HepG2 (cell line): ENCODE data around the gene COPE. TPM values are rescaled to one million over a fixed set of nuclear protein-coding genes. Genes with fewer than 3 reads are reported as not detected.
A peak's percentile ranks its signal among the peaks of the same experiment; 100 is the strongest.

Source experiments
- ATAC-seq: fragments of 200-7000 bp; cut with Tn5 transposase; 3 replicates; pipeline ENCODE4 v1.9.1; 2020; ENCODE audit warnings: mild to moderate bottlenecking, moderate library complexity
- BruUV-seq: library from RNA; stranded (reverse); fragments of 400-500 nt; replicated peaks from 2 replicates; lab custom pipeline; 2021; lab: Mats Ljungman, UMichigan
- CTCF ChIA-PET: fragments of 300-600 bp; formaldehyde crosslinking; extraction: SDS; loops from one replicate; lab custom pipeline; 2021; ENCODE audit warnings: low total read pairs, inconsistent platforms, low intra/inter-chr PET ratio; lab: Yijun Ruan, JAX
- POLR2A ChIA-PET: fragments of 350-600 bp; sonication (Branson Sonifier 250); formaldehyde crosslinking; loops from one replicate; lab custom pipeline; 2020; ENCODE audit warnings: antibody characterized with exemption, inconsistent platforms; lab: Yijun Ruan, JAX
- DNase-seq: peaks from one replicate; pipeline ENCODE4 v3.0.0-alpha.2; 2015; ENCODE audit warnings: low spot score
- FAIRE-seq: peaks from 3 replicates; lab custom pipeline; 2011; peaks lifted over from hg19 to GRCh38; lab: Jason Lieb, UNC
- H2AFZ ChIP-seq: one replicate; pipeline ENCODE4 v1.6.1; 2011; ENCODE audit warnings: low read length, inconsistent platforms
- H3K27ac ChIP-seq: fragments of 300-600 bp; 3 replicates; pipeline ENCODE4 v1.8.0; 2011; ENCODE audit warnings: mixed run types, mild to moderate bottlenecking, mixed read lengths, low read length, inconsistent platforms; ENCODE audit not compliant: insufficient read depth; ENCODE audit errors: extremely low read length
- H3K27me3 ChIP-seq, 2 experiments: fragments of 200-600 bp in 1 of 2; 2 replicates in 1 of 2; 3 replicates in 1 of 2; pipeline versions ENCODE4 v1.6.0 to v1.8.0; 2011; ENCODE audit warnings: low read length in 2 of 2, mild to moderate bottlenecking in 2 of 2, moderate library complexity in 2 of 2, inconsistent platforms in 1 of 2; ENCODE audit not compliant: insufficient read depth in 2 of 2, control insufficient read depth in 1 of 2
- H3K36me3 ChIP-seq, 2 experiments: fragments of 200-600 bp in 1 of 2; replicated peaks in 1 of 2; 2 replicates in 1 of 2; 3 replicates in 1 of 2; pipeline versions ENCODE4 v1.5.1 to v1.8.0; 2011; ENCODE audit warnings: low read length in 2 of 2, inconsistent platforms in 1 of 2; ENCODE audit not compliant: insufficient read depth in 2 of 2, control insufficient read depth in 1 of 2
- H3K4me1 ChIP-seq: 2 replicates; pipeline ENCODE4 v1.5.1; 2012; ENCODE audit warnings: low read length, inconsistent platforms; ENCODE audit not compliant: insufficient read depth
- H3K4me2 ChIP-seq: 2 replicates; pipeline ENCODE4 v1.6.0; 2011; ENCODE audit warnings: low read depth, low read length, inconsistent platforms
- H3K4me3 ChIP-seq, 3 experiments: fragments of 200-600 bp in 1 of 3; sonication (generic), shearing (Covaris generic) in 1 of 3; replicated peaks in 1 of 3; 2 replicates each; pipeline ENCODE4 v1.5.1; 2011 to 2016; ENCODE audit warnings: low read length in 3 of 3, inconsistent platforms in 2 of 3, low read depth in 2 of 3, mild to moderate bottlenecking in 2 of 3, control low read depth in 1 of 3, mixed read lengths in 1 of 3; ENCODE audit not compliant: insufficient read depth in 1 of 3
- H3K79me2 ChIP-seq: one replicate; pipeline ENCODE4 v1.6.1; 2011; ENCODE audit warnings: low read length, inconsistent platforms; ENCODE audit not compliant: insufficient read depth
- H3K9ac ChIP-seq: 2 replicates; pipeline ENCODE4 v1.6.0; 2011; ENCODE audit warnings: mild to moderate bottlenecking, low read depth, low read length, inconsistent platforms; ENCODE audit not compliant: insufficient read depth
- H3K9me3 ChIP-seq: 2 replicates; pipeline ENCODE4 v1.5.1; 2012; ENCODE audit warnings: mild to moderate bottlenecking, low read length
- H4K20me1 ChIP-seq: 2 replicates; pipeline ENCODE4 v1.6.0; 2011; ENCODE audit warnings: inconsistent platforms, mild to moderate bottlenecking, low read length, moderate library complexity; ENCODE audit not compliant: insufficient read depth
- AGO2 ChIP-seq: fragments of 200-400 bp; formaldehyde crosslinking; optimal IDR thresholded peaks from 2 replicates; pipeline ENCODE3; 2017; ENCODE audit warnings: mild to moderate bottlenecking, low read depth, low read length, moderate library complexity
- KDM2A ChIP-seq: sonication (generic); formaldehyde crosslinking; IDR thresholded peaks from 2 replicates; pipeline ENCODE4 v1.4.0; 2020; ENCODE audit warnings: low read depth, missing genetic modification reagents, borderline replicate concordance
- SOX13 ChIP-seq, 3 experiments: fragments of 450-650 bp in 1 of 3; sonication (generic) in 1 of 3; formaldehyde crosslinking in 1 of 3; IDR thresholded peaks in 2 of 3; conservative IDR thresholded peaks in 1 of 3; 2 replicates each; pipeline versions ENCODE4 v1.5.0 to v1.6.1; 2016 to 2020; ENCODE audit warnings: antibody characterized with exemption in 1 of 3, mild to moderate bottlenecking in 1 of 3, missing compliant biosample characterization in 1 of 3, missing genetic modification reagents in 1 of 3, moderate library complexity in 1 of 3
- SP4 ChIP-seq: sonication (generic); formaldehyde crosslinking; IDR thresholded peaks from 2 replicates; pipeline ENCODE4 v1.8.1; 2023; ENCODE audit warnings: mild to moderate bottlenecking, missing genetic modification reagents
- ZBTB33 ChIP-seq: sonication (generic); formaldehyde crosslinking; IDR thresholded peaks from 2 replicates; pipeline ENCODE4 v1.4.0; 2020; ENCODE audit warnings: missing genetic modification reagents
- WGBS: methylation state at CpG from one replicate; pipeline ENCODE4 v1.1.6; 2017; ENCODE audit warnings: low lambda C conversion rate; 5-methylcytosine and 5-hydroxymethylcytosine counted together
- in situ Hi-C: cut with HindIII; loops from 2 replicates; pipeline ENCODE4 v1.10.0; 2017; ENCODE audit warnings: low pct_unique_long_range_greater_than_20kb; ENCODE audit not compliant: extremely low pct_ligation_motif_present
- intact Hi-C: fragments of 100-400 bp; cut with micrococcal nuclease; formaldehyde crosslinking; loops from one replicate; pipeline ENCODE4 v1.10.0; 2022; ENCODE audit not compliant: unreplicated experiment
- polyA plus RNA-seq, 8 experiments: library from polyadenylated mRNA; depleted of rRNA in 3 of 8; stranded (reverse) in 7 of 8; unstranded in 1 of 8; fragments of >200 nt; fragmentation: Illumina TruSeq in 4 of 8; extraction: Trizol in 4 of 8; gene quantifications; 2 replicates each; pipeline versions ENCODE4 v1.2.1 to v1.2.3, GENCODE V29; 2011 to 2016; ENCODE audit warnings: low read depth in 4 of 8, missing spikeins in 1 of 8, mixed read lengths in 1 of 8; ENCODE audit not compliant: insufficient read depth in 1 of 8
- total RNA-seq, 5 experiments: library from RNA; depleted of rRNA; stranded (reverse); fragments of >200 nt; fragmentation: Illumina TruSeq; extraction: Trizol; gene quantifications; 2 replicates each; pipeline ENCODE4 v1.2.3, GENCODE V29; 2016; ENCODE audit warnings: low read depth in 1 of 5

COPE gene
- total and polyA plus RNA-seq, 2 of the 13 experiments (the other 11 are each of a cell fraction or from before 2014, with no cell fraction given), result 189 to 205 TPM

- WGBS, result 92% methylated on average over 17 of the region's 17 CpGs
- DNase-seq, result no peak
- intact Hi-C loops, result no loop called here
- peak; percentile 67 for TF ChIP-seq AGO2
- TF ChIP-seq KDM2A, result peak; percentile 2; the same call in 1 of the 2 replicates
- TF ChIP-seq SOX13 (IDR thresholded peaks at IDR 0.05), result no peak
- TF ChIP-seq SOX13 (CRISPR knock-in tag; conservative IDR thresholded peaks at IDR 0.05 in 1 of 2, IDR thresholded peaks at IDR 0.05 in 1 of 2), result 0 out of 4 replicates have a peak, but pooled peaks of 1 of the 2 experiments have one; percentile 45
- TF ChIP-seq SP4 (CRISPR knock-in tag), result 0 out of 2 replicates have a peak, but pooled peaks have one; percentile 23
- TF ChIP-seq ZBTB33 (CRISPR knock-in tag), result no peak
- TF ChIP-seq, all 625 proteins: peak for 4
- H3K27ac ChIP-seq, result no peak overlapping the region
- H3K27me3 ChIP-seq, result no peaks in the 10 kb centered on the region
- no peaks in the 10 kb centered on the region for H3K79me2 ChIP-seq
- peaks cover 32 to 57% of the 10 kb centered on the region in 2 experiments; a peak in 4 of 5 replicates for H3K36me3 ChIP-seq
- ATAC-seq (no peak), FAIRE-seq (no peak)
- H3K9ac ChIP-seq, result no peak overlapping the region
- no peak overlapping the region for H3K4me3 ChIP-seq
- no peak overlapping the region for H3K4me2 ChIP-seq
- BruUV-seq, result TSS peak; percentile 49
- in situ Hi-C loops, result no loop called here
- no peaks in the 10 kb centered on the region for H3K9me3 ChIP-seq
- CTCF ChIA-PET, result interaction anchor here (0.8 to 1.7 kb wide), 2 partner anchors 85 to 120 kb away, joined by 3 to 6 read pairs; no protein-coding TSS in a partner anchor
- no peaks in the 10 kb centered on the region for H4K20me1 ChIP-seq
- H3K4me1 ChIP-seq, result peaks cover 12% of the 10 kb centered on the region
- H2AFZ ChIP-seq, result no peak overlapping the region
- POLR2A ChIA-PET, result no interaction called here
Measured at GRCh38 chr19:18866800-18867123, 52.4 kb downstream of the COPE start.
